ENCODE data around the gene RAB18. TPM values are rescaled to one million over a fixed set of nuclear protein-coding genes. Genes with fewer than 3 reads are reported as not detected.

The RAB18 gene
- total RNA-seq, 1 experiment from 2014 or later: 154 TPM

- Histone ChIP-seq H3K27me3 (replicated peaks; ENCODE audit: control insufficient read depth, insufficient read depth, low read length) (no peaks in the 10 kb centered on the region), H3K36me3 (ENCODE audit: control insufficient read depth, insufficient read depth, low read length) (no peaks in the 10 kb centered on the region), H3K4me1 (peaks cover 11% of the 10 kb centered on the region), H3K4me3 (ENCODE audit: low read depth, low read length) (no peak overlapping the region), H3K9me3 (no peaks in the 10 kb centered on the region)
- H3K36me3 Mint-ChIP-seq (ENCODE audit: insufficient read depth, unreplicated experiment): peaks cover 5% of the 10 kb centered on the region
- no peak for TF ChIP-seq CTCF (IDR thresholded peaks at IDR 0.05; ENCODE audit: insufficient read depth in 1 of 2, low read depth in 1 of 2, low read length in 1 of 2, severe bottlenecking in 1 of 2, unreplicated experiment in 1 of 2)
- peaks cover 25% of the 10 kb centered on the region for H3K4me1 Mint-ChIP-seq (ENCODE audit: low read depth, unreplicated experiment)
- no peaks in the 10 kb centered on the region for H3K27me3 Mint-ChIP-seq (ENCODE audit: insufficient read depth, unreplicated experiment)
- no peak overlapping the region for H3K27ac Mint-ChIP-seq (ENCODE audit: unreplicated experiment)
- CTCF ChIA-PET: no interaction called here
- no peak overlapping the region for H3K4me3 Mint-ChIP-seq (ENCODE audit: unreplicated experiment)
- no TSS peak for BruUV-seq (replicated peaks)
- DNase-seq: no peak
- H3K9me3 Mint-ChIP-seq (ENCODE audit: unreplicated experiment): no peaks in the 10 kb centered on the region
- intact Hi-C loops (cut with micrococcal nuclease; ENCODE audit: unreplicated experiment): no loop called here
- POLR2A ChIA-PET: no interaction called here
These were observed 26.4 kb downstream of the RAB18 start for GRCh38 chr10:27530477-27530876.

- no peak for DNase-seq
- Mint-ChIP-seq H3K36me3 (ENCODE audit: insufficient read depth, unreplicated experiment) (peaks cover 5% of the 10 kb centered on the region), H3K27me3 (ENCODE audit: insufficient read depth, unreplicated experiment) (no peaks in the 10 kb centered on the region), H3K4me1 (ENCODE audit: low read depth, unreplicated experiment) (peaks cover 25% of the 10 kb centered on the region), H3K9me3 (ENCODE audit: unreplicated experiment) (no peaks in the 10 kb centered on the region), H3K27ac (ENCODE audit: unreplicated experiment) (no peak overlapping the region), H3K4me3 (ENCODE audit: unreplicated experiment) (no peak overlapping the region)
- Histone ChIP-seq H3K9me3 (no peaks in the 10 kb centered on the region), H3K27me3 (replicated peaks; ENCODE audit: control insufficient read depth, insufficient read depth, low read length) (no peaks in the 10 kb centered on the region), H3K36me3 (ENCODE audit: control insufficient read depth, insufficient read depth, low read length) (no peaks in the 10 kb centered on the region), H3K4me1 (peaks cover 11% of the 10 kb centered on the region), H3K4me3 (ENCODE audit: low read depth, low read length) (no peak overlapping the region)
- intact Hi-C loops (cut with micrococcal nuclease; ENCODE audit: unreplicated experiment): no loop called here
- no peak for TF ChIP-seq CTCF (IDR thresholded peaks at IDR 0.05; ENCODE audit: insufficient read depth in 1 of 2, low read depth in 1 of 2, low read length in 1 of 2, severe bottlenecking in 1 of 2, unreplicated experiment in 1 of 2)
- BruUV-seq (replicated peaks): no TSS peak
- POLR2A ChIA-PET: no interaction called here
- CTCF ChIA-PET: no interaction called here
These were observed 27.3 kb downstream of the RAB18 start for GRCh38 chr10:27531336-27531847.

- BruUV-seq (replicated peaks): no TSS peak
- no peak for TF ChIP-seq CTCF (IDR thresholded peaks at IDR 0.05; ENCODE audit: insufficient read depth in 1 of 2, low read depth in 1 of 2, low read length in 1 of 2, severe bottlenecking in 1 of 2, unreplicated experiment in 1 of 2)
- no peak overlapping the region for H3K4me3 Mint-ChIP-seq (ENCODE audit: unreplicated experiment)
These were observed 30.1 kb downstream of the RAB18 start for GRCh38 chr10:27534161-27534700.

More at GRCh38 chr10:27534161-27534700, 30.1 kb downstream of the RAB18 start:
- CTCF ChIA-PET: no interaction called here
- intact Hi-C loops (cut with micrococcal nuclease; ENCODE audit: unreplicated experiment): no loop called here
- no peak for DNase-seq
- no peaks in the 10 kb centered on the region for H3K27me3 ChIP-seq (replicated peaks; ENCODE audit: control insufficient read depth, insufficient read depth, low read length)
- H3K4me1 ChIP-seq: peaks cover 11% of the 10 kb centered on the region
- no peaks in the 10 kb centered on the region for H3K9me3 ChIP-seq
- POLR2A ChIA-PET: interaction anchor here (0.6 kb wide), 1 partner anchor 10 kb away, joined by 9 read pairs; no protein-coding TSS in a partner anchor
- Mint-ChIP-seq H3K4me1 (ENCODE audit: low read depth, unreplicated experiment) (peaks cover 11% of the 10 kb centered on the region), H3K36me3 (ENCODE audit: insufficient read depth, unreplicated experiment) (peaks cover 19% of the 10 kb centered on the region), H3K9me3 (ENCODE audit: unreplicated experiment) (no peaks in the 10 kb centered on the region), H3K27ac (ENCODE audit: unreplicated experiment) (no peak overlapping the region), H3K27me3 (ENCODE audit: insufficient read depth, unreplicated experiment) (no peaks in the 10 kb centered on the region)
- no peaks in the 10 kb centered on the region for H3K36me3 ChIP-seq (ENCODE audit: control insufficient read depth, insufficient read depth, low read length)
- no peak overlapping the region for H3K4me3 ChIP-seq (ENCODE audit: low read depth, low read length)
